Lower leg skin (tissue), 3 donors: ENCODE results near the gene MAP4K5.

ENCODE experiments used
- CTCF ChIP-seq, 3 donors: fragments of 450-650 bp; IDR thresholded peaks; one replicate each; pipeline ENCODE4 v1.5.1; 2016; ENCODE audit warnings: antibody characterized with exemption in 3 of 3, mild to moderate bottlenecking in 3 of 3, moderate library complexity in 2 of 3
- POLR2A ChIP-seq, 2 donors: fragments of 450-650 bp; IDR thresholded peaks; one replicate each; pipeline ENCODE4 v1.6.1; 2016 to 2017; ENCODE audit warnings: antibody characterized with exemption in 2 of 2, mild to moderate bottlenecking in 1 of 2, moderate library complexity in 1 of 2

- TF ChIP-seq CTCF (IDR thresholded peaks at IDR 0.05) (no peak), POLR2A (IDR thresholded peaks at IDR 0.05) (no peak)
These were observed 30.5 kb upstream of the MAP4K5 start for GRCh38 chr14:50562841-50563240.
